IPS DF 19.7 (cell line): ENCODE measurements around the gene CLCN5.
A peak's percentile ranks its signal among the peaks of the same experiment; 100 is the strongest.

Experiments used
- DNase-seq: peaks from one replicate; pipeline ENCODE4 v3.0.0-alpha.2; 2013; ENCODE audit warnings: low read depth, low spot score

Gene CLCN5

GRCh38 chrX:49922291-49923241 lies at the start of gene CLCN5:
TSS of gene CLCN5 (plus strand) at chrX:49922596. CDS start at chrX:49925299, 2,703 bp downstream.
- peak; percentile 47 for DNase-seq

- no peak for DNase-seq
Measured at GRCh38 chrX:49876750-49877149, 45.6 kb upstream of the CLCN5 start.

GRCh38 chrX:49877397-49878101 lies 44.8 kb upstream of the CLCN5 start:
- DNase-seq: no peak

DNA sequence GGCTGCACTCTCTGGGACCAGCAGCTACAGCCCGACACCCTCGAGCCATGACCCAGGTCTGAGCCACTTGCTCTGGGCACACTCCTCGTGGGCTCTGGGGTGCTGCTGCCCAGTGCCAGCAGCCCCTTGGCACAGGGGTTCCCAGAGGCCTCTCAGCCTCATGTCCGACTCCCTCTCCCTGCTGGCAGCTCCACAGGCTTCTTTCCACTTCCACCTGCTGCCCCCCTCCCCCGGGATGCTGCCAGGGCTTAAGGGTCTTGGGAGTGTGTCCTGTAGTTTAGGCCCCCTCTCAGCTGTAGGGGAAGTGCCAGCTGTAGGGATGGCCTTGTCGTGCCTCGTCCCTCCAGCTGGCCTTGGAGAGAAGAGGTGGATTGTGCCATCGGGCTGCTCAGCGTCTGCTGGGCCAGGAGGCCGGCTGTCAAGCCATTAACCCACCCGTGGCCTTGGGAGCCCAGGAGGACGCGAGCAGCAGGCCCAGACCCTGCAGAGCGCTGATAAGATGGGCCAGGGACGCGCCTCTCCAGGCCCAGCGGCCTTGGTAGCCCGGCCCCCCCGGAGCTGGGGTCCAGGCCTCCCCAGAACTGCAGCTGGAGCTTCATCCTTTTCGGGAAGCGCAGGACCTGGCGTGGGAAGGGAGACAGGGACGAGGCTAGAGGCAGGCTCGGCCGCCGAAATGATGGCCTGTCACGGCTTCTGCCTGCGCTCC lies 44.1 kb upstream of the CLCN5 start:
- no peak for DNase-seq

DNA sequence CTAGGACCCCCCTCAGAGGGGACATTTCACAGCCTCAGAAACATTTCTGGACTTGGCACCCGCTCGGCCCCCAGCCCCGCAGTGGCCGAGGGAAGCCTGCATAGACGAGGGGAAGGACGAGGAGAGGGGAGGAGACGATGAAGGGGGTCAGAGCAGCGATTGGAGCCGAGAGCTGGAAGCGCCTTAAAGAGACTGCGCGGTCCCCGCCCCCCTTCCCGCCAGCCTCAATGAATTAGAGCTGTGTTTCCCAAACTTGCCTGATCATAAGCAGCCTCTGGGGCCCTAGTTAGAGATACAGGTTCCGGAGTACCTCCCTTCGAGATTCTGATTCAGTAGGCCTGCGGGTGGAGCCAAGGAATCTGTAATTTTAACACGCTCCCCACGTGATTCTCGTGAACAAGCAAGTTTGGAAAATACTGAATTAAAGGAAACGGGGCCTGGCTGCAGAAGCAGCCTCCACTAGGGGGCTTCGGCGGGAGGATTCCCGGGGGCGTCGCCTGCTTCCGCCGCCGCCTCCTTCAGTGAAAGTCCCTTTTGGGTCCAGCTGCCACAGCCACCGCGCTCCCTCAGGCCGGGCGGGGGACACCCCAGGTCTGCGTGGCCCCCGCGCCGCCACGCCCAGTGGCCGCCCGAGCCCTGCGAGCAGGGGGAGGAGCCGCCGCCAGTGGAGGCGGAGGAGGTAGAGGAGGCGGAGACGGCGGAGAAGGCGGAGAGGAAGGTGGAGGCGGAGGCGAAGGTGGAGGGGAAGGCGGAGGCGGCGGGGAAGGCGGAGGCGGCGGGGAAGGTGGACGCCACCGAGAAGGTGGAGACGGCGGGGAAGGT lies 43.4 kb upstream of the CLCN5 start, which contains the start of gene USP27X:
Gene USP27X (plus strand): TSS at position 651 of the 822 bp plus-strand sequence. CDS start 824 bp downstream, outside the sequence.
- DNase-seq: peak; percentile 25

GRCh38 chrX:49879656-49880277 lies 42.6 kb upstream of the CLCN5 start:
- no peak for DNase-seq

- DNase-seq: no peak
Measured at GRCh38 chrX:49880668-49881067, 41.7 kb upstream of the CLCN5 start.

GRCh38 chrX:49884290-49884862 lies 38.0 kb upstream of the CLCN5 start:
- DNase-seq: peak; percentile 12

- no peak for DNase-seq
Measured at GRCh38 chrX:49892542-49892941, 29.9 kb upstream of the CLCN5 start.

DNA sequence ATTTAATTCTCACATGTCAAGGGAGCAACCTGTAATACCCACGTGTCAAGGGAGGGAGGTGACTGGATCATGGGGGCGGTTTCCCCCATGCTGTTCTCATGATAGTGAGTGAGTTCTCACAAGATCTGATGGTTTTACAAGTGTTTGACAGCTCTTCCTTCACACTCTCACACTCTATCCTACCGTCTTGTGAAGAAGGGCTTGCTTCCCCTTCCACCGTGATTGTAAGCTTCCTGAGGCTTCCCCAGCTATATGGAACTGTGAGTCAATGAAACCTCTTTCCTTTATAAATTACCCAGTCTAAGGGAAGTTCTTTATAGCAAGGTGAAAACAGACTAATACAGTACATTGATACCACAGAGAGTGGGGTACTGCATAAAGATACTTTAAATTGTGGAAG lies 25.4 kb upstream of the CLCN5 start:
- no peak for DNase-seq

DNA sequence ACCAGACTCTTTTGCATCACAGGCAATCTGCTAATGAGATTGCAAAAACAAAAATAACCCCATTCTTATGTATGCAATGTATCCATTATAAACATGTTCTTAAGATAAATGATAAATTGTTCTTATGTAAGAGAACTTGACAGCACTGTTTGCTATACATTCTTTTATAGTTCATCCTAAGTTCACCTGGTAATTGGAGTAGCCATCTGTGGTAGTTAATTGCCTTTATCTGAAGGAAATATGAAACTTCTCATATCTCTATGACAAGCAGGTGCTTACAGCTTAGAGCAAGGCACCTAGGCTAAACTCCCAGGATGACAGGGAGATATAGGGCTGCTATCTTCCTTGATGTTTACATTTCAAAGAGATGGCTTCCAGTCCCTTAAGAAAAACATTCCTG lies 21.3 kb upstream of the CLCN5 start:
- no peak for DNase-seq

DNA sequence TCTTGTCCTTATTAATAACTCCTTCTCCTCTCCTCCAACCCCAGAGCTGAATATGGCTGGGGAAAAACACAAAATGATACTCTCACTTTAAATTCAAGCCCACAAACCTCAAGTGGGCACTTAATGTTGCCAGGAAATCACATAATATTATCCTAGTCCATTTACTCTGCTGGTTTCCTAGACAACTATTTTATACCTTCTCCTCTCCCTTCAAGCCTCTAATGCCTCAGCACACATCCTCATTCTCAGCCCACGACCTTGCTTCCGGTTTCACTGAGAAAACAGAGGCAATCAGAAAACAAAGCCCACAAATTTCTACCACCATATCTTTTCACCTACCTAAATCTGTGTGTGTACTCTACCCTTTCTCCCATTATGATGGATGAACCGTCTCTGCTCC lies 12.1 kb upstream of the CLCN5 start:
- DNase-seq: no peak

- DNase-seq: no peak
Measured at GRCh38 chrX:49912086-49912485, 10.3 kb upstream of the CLCN5 start.

- no peak for DNase-seq
Measured at GRCh38 chrX:49912861-49913260, 9.5 kb upstream of the CLCN5 start.

- no peak for DNase-seq
Measured at GRCh38 chrX:49915361-49916222, 6.8 kb upstream of the CLCN5 start.

DNA sequence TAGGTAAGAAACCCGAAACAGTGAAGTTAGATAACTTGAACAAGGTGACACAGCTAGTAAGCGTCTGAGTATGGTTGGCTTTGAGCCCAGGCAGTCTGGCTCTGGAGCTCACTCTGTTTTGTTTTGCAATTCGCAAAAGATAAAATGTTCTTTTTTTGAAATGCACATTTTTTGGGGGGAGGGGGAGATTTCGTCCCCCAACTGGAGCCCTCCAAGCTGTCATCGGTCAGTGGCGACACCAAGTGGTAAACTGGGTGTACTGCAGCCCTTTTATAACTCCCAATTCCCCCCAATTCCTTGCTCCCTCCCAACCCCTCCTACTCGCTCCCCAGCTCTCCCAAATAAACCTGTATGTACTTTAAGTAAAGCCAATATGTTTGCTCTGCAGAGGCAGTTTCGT lies 2.8 kb upstream of the CLCN5 start:
- DNase-seq: no peak

DNA sequence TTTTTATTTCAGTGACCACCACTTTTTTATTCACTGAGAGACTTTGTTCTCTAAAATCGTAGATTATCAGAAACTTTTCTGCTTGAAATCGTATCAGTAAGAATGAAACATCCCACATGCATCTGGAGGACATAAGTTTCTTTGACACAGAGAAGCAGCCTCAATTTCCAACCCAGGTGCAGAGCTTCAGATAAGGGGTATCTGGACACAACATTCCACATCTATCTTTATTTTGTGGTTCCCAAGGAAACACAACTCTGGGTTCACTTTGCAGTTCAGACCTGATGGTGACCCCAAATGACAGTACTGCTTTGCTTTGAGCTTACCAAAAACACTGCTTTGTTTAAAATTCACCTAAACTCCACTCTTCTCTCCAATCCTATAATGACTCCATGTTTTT lies 1.3 kb upstream of the CLCN5 start:
- DNase-seq: no peak

DNA sequence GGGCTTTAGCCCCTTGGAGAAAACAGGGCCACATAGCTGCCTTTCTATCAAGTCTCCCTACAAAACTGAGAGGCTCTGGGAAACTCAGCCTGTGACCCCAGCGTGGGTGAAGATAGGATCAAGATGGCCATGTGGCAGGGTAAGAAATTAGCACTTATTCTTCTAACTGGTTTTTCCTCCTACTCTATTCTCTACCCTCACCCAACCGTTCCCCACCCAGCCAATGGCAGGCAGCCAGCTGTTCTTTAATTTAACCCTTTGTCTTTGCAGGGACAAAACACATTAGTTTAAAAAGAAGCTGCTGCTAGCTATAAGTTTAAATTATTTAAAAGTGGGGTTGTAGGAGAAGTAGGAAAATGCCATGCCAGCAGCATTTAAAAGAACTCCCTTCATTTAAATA lies 2.8 kb downstream of the CLCN5 start:
- DNase-seq: no peak

- DNase-seq: no peak
Measured at GRCh38 chrX:49930039-49930438, 7.6 kb downstream of the CLCN5 start.
